Testis (tissue), 2 donors: ENCODE measurements around the gene SECTM1.

Experiments
- POLR2A ChIP-seq: fragments of 450-650 bp; IDR thresholded peaks from one replicate; pipeline ENCODE4 v1.6.1; 2017; ENCODE audit warnings: antibody characterized with exemption, mild to moderate bottlenecking, moderate library complexity
- TF ChIP-seq, protein P1 (sequence below), 3 experiments: fragments of 450-650 bp in 2 of 3; fragments of 200-600 bp in 1 of 3; sonication (generic) in 1 of 3; IDR thresholded peaks; one replicate each; pipeline ENCODE4 v1.5.1; 2016 to 2019; ENCODE audit warnings: antibody characterized with exemption in 3 of 3, mild to moderate bottlenecking in 2 of 3, moderate library complexity in 1 of 3

DNA sequence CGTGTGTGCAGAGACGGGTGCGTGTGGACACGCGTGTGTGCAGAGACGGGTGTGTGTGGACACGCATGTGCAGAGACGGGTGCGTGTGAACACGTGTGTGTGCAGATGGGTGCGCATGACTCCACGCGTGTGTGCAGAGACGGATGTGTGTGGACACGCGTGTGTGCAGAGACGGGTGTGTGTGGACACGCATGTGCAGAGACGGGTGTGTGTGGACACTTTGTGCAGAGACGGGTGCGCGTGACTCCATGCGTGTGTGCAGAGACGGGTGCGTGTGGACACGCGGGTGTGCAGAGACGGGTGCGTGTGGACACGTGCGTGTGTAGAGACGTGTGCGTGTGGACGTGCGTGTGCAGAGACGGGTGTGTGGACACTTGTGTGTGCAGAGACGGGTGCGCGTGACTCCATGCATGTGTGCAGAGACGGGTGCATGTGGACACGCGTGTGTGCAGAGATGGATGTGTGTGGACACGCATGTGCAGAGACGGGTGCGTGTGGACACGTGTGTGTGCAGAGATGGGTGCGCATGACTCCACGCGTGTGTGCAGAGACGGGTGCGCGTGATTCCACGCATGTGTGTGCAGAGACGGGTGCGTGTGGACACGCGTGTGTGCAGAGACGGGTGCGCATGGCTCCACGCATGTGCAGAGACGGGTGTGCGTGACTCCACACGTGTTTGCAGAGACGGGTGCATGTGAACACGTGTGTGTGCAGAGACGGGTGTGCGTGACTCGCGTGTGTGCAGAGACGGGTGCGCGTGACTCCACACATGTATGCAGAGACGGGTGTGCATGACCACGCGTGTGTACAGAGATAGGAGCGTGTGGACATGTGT, 14.6 kb downstream of the SECTM1 start:
- TF ChIP-seq, protein P1, sequence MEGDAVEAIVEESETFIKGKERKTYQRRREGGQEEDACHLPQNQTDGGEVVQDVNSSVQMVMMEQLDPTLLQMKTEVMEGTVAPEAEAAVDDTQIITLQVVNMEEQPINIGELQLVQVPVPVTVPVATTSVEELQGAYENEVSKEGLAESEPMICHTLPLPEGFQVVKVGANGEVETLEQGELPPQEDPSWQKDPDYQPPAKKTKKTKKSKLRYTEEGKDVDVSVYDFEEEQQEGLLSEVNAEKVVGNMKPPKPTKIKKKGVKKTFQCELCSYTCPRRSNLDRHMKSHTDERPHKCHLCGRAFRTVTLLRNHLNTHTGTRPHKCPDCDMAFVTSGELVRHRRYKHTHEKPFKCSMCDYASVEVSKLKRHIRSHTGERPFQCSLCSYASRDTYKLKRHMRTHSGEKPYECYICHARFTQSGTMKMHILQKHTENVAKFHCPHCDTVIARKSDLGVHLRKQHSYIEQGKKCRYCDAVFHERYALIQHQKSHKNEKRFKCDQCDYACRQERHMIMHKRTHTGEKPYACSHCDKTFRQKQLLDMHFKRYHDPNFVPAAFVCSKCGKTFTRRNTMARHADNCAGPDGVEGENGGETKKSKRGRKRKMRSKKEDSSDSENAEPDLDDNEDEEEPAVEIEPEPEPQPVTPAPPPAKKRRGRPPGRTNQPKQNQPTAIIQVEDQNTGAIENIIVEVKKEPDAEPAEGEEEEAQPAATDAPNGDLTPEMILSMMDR (IDR thresholded peaks at IDR 0.05), result no peak
- no peak for TF ChIP-seq POLR2A
